ENCODE results near the gene STAM. TPM values are rescaled to one million over a fixed set of nuclear protein-coding genes. Genes with fewer than 3 reads are reported as not detected.

The STAM gene
- total RNA-seq, 1 donor = 45.6 TPM

DNA sequence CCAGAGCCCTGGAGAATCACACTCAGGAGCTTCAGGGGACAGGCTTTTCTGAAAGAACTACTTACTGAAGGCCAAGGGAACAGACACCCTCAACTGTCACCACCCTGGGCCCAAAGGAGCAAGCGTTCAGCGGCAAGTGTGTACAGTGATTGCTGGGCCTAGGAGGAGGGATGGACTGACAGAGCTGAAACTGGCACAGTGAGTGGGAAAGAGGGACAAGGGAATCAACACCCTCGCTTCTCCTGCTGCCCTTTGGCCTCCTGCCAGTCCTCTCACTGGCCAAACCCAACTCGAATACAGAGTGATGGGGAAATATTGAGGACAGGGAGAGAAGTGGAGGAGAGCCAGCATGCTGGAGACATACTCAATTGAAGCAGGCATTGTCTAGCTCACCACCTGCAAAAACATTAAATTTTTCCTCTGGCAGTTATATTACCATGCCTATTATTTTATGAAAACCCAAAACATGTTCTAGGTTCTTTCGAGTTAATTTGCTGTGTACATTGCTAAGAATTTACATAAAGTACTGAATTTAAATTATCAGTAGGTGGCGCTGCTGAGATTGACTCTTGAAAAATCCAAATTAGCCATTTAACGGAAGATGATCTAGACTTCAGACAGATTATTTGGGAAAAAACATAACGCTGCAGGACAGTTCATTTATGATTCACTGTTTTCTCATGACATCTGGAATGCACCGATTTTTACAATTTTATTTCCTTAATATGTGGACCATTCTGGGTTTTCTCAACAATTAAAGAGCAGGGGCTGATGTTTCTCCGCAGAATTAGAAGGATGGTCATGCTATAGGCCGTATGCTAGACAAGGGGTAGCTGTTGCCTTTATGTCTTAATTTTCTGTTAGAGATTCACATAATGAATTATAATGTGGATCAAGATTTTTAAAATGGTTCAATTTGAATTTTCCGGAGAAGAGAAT lies 93.3 kb downstream of the STAM start:
- Histone ChIP-seq H3K27ac (ENCODE audit: low read depth, low read length) (no peak overlapping the region), H3K4me3 (ENCODE audit: insufficient read depth, low read length) (no peak overlapping the region), H3K4me1 (ENCODE audit: insufficient read depth, low read length) (no peaks in the 10 kb centered on the region), H4K20me1 (ENCODE audit: insufficient read depth, low read length) (no peaks in the 10 kb centered on the region), H3K79me2 (ENCODE audit: insufficient read depth, low read length) (no peaks in the 10 kb centered on the region), H3K27me3 (ENCODE audit: insufficient read depth, low read length) (no peaks in the 10 kb centered on the region), H3K4me2 (ENCODE audit: insufficient read depth, low read length) (peak overlapping the region; percentile 26), H3K9me3 (ENCODE audit: low read depth, low read length) (no peaks in the 10 kb centered on the region), H2AFZ (ENCODE audit: low read length) (no peak overlapping the region), H3K36me3 (ENCODE audit: insufficient read depth, low read length) (no peaks in the 10 kb centered on the region)
- DNase-seq (ENCODE audit: insufficient read length, low spot score, missing footprints) = peak; percentile 63
- TF ChIP-seq, protein P1, sequence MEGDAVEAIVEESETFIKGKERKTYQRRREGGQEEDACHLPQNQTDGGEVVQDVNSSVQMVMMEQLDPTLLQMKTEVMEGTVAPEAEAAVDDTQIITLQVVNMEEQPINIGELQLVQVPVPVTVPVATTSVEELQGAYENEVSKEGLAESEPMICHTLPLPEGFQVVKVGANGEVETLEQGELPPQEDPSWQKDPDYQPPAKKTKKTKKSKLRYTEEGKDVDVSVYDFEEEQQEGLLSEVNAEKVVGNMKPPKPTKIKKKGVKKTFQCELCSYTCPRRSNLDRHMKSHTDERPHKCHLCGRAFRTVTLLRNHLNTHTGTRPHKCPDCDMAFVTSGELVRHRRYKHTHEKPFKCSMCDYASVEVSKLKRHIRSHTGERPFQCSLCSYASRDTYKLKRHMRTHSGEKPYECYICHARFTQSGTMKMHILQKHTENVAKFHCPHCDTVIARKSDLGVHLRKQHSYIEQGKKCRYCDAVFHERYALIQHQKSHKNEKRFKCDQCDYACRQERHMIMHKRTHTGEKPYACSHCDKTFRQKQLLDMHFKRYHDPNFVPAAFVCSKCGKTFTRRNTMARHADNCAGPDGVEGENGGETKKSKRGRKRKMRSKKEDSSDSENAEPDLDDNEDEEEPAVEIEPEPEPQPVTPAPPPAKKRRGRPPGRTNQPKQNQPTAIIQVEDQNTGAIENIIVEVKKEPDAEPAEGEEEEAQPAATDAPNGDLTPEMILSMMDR (IDR thresholded peaks at IDR 0.05; ENCODE audit: extremely low read depth, low read depth, low read length) = peak; percentile 69

DNA sequence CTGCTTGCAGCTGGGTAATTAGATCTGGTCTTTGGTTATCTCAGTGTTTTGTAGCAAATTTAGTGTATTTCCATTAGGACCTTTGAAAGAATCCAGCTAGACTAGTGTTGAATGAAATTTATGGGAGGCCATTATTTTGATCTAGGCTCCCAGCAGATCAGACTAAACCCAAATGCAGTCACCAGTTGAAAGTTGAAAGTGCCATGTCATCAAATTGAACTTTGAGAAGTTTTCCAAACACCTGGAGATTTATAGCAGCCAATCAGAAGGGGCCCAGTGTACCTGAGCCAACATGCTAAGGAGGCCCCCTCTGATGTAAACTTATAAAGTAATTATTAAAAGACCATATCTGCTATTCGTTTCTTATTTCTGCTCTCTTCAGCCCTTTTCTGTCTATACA lies 96.7 kb downstream of the STAM start:
- Histone ChIP-seq H3K27me3 (ENCODE audit: insufficient read depth, low read length) (no peaks in the 10 kb centered on the region), H3K4me1 (ENCODE audit: insufficient read depth, low read length) (no peaks in the 10 kb centered on the region), H3K27ac (ENCODE audit: low read depth, low read length) (no peak overlapping the region), H3K4me3 (ENCODE audit: insufficient read depth, low read length) (no peak overlapping the region), H4K20me1 (ENCODE audit: insufficient read depth, low read length) (no peaks in the 10 kb centered on the region), H3K79me2 (ENCODE audit: insufficient read depth, low read length) (no peaks in the 10 kb centered on the region), H3K4me2 (ENCODE audit: insufficient read depth, low read length) (no peak overlapping the region), H2AFZ (ENCODE audit: low read length) (no peak overlapping the region), H3K36me3 (ENCODE audit: insufficient read depth, low read length) (no peaks in the 10 kb centered on the region), H3K9me3 (ENCODE audit: low read depth, low read length) (no peaks in the 10 kb centered on the region)
- no peak for DNase-seq (ENCODE audit: insufficient read length, low spot score, missing footprints)
- TF ChIP-seq, protein P1 (IDR thresholded peaks at IDR 0.05; ENCODE audit: extremely low read depth, low read depth, low read length) = no peak

DNA sequence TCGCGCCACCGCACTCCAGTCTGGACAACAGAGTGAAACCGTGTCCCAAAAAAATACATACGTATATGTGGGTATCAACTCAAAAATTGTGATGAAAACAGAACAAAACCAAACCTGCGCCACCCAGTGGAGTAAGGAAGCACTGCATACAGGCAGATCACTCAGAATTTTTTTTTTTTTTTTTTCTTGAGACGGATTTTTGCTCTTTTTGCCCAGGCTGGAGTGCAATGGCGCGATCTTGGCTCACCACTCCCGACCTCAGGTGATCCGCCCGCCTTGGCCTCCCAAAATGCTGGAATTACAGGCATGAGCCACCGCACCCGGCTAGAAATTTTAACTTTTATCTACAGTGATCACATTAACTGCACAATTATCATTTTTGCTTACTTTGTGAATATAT lies 99.0 kb downstream of the STAM start:
- TF ChIP-seq, protein P1 (IDR thresholded peaks at IDR 0.05; ENCODE audit: extremely low read depth, low read depth, low read length) = peak; percentile 76
- no peaks in the 10 kb centered on the region for H3K79me2 ChIP-seq (ENCODE audit: insufficient read depth, low read length)
- no peak overlapping the region for H3K27ac ChIP-seq (ENCODE audit: low read depth, low read length)
- H3K4me3 ChIP-seq (ENCODE audit: insufficient read depth, low read length) = peak overlapping the region; percentile 64
- no peaks in the 10 kb centered on the region for H3K9me3 ChIP-seq (ENCODE audit: low read depth, low read length)
- no peaks in the 10 kb centered on the region for H4K20me1 ChIP-seq (ENCODE audit: insufficient read depth, low read length)
- no peaks in the 10 kb centered on the region for H3K36me3 ChIP-seq (ENCODE audit: insufficient read depth, low read length)
- H3K27me3 ChIP-seq (ENCODE audit: insufficient read depth, low read length) = no peaks in the 10 kb centered on the region
- peak overlapping the region; percentile 84 for H2AFZ ChIP-seq (ENCODE audit: low read length)
- no peaks in the 10 kb centered on the region for H3K4me1 ChIP-seq (ENCODE audit: insufficient read depth, low read length)
- peak overlapping the region; percentile 80 for H3K4me2 ChIP-seq (ENCODE audit: insufficient read depth, low read length)
- DNase-seq (ENCODE audit: insufficient read length, low spot score, missing footprints) = no peak

DNA sequence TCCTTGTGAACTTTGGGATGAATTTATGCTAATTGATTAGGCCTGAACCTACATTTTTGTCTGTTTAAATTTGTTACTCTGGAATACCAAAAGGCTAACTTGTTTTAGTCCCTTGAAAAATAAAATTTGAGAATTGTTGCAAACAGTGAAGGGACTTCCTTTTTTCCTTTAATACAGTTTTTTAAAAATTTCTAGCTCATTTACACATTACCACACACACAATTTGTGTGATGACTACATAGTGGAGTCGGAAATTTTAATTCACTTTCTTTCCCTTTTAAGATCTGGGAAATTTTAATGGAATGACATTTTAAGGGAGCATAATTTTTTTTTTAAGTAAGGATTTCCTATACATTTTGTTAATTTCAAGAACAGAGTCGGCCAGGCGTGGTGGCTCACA lies 99.5 kb downstream of the STAM start:
- H3K79me2 ChIP-seq (ENCODE audit: insufficient read depth, low read length) = no peaks in the 10 kb centered on the region
- TF ChIP-seq, protein P1 (IDR thresholded peaks at IDR 0.05; ENCODE audit: extremely low read depth, low read depth, low read length) = no peak
- no peaks in the 10 kb centered on the region for H3K27me3 ChIP-seq (ENCODE audit: insufficient read depth, low read length)
- H3K27ac ChIP-seq (ENCODE audit: low read depth, low read length) = no peak overlapping the region
- no peak overlapping the region for H3K4me2 ChIP-seq (ENCODE audit: insufficient read depth, low read length)
- H2AFZ ChIP-seq (ENCODE audit: low read length) = no peak overlapping the region
- no peaks in the 10 kb centered on the region for H3K36me3 ChIP-seq (ENCODE audit: insufficient read depth, low read length)
- H3K4me3 ChIP-seq (ENCODE audit: insufficient read depth, low read length) = no peak overlapping the region
- no peaks in the 10 kb centered on the region for H4K20me1 ChIP-seq (ENCODE audit: insufficient read depth, low read length)
- no peaks in the 10 kb centered on the region for H3K4me1 ChIP-seq (ENCODE audit: insufficient read depth, low read length)
- H3K9me3 ChIP-seq (ENCODE audit: low read depth, low read length) = no peaks in the 10 kb centered on the region
- DNase-seq (ENCODE audit: insufficient read length, low spot score, missing footprints) = no peak

Data from osteoblast (primary cell).